ENCODE measurements around the gene WWC2.

The WWC2 gene

DNA sequence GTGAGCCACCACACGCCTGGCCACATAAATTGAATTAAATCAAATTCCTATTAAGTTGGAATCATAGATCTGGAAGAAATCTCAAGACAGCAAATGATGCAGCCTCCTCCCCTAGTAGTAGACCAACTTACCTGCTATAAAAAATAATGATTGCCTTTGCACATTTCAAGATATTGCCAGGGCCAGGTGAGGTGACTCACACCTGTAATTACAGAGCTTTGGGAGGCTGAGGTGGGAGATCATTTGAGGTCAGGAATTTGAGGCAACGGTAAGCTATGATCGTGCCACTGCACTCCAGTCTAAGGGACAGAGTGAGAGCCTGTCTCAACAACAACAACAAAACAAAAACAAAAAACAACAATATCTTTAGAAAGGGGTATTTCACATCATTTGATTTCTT is 17.0 kb upstream of the WWC2 start:
- no peak for TF ChIP-seq CTCF (IDR thresholded peaks at IDR 0.05; ENCODE audit: low read depth, low read length)
- TF ChIP-seq EZH2phosphoT487 (IDR thresholded peaks at IDR 0.05; ENCODE audit: low read depth), result no peak
- H3K4me1 ChIP-seq (ENCODE audit: low read length), result no peaks in the 10 kb centered on the region
- no peak overlapping the region for H2AFZ ChIP-seq (ENCODE audit: low read depth, low read length)
- H3K9ac ChIP-seq (ENCODE audit: low read length), result no peak overlapping the region
- H3K27me3 ChIP-seq (ENCODE audit: low read depth, low read length), result no peaks in the 10 kb centered on the region
- no peaks in the 10 kb centered on the region for H4K20me1 ChIP-seq (ENCODE audit: insufficient read depth, low read length)
- H3K27ac ChIP-seq (ENCODE audit: low read length), result no peak overlapping the region
- no peaks in the 10 kb centered on the region for H3K9me3 ChIP-seq (ENCODE audit: insufficient read depth, low read length)
- H3K36me3 ChIP-seq (replicated peaks; ENCODE audit: low read depth, low read length), result no peaks in the 10 kb centered on the region
- no peak overlapping the region for H3K4me3 ChIP-seq (ENCODE audit: low read length)
- H3K4me2 ChIP-seq (ENCODE audit: low read length), result no peak overlapping the region
- H3K79me2 ChIP-seq (ENCODE audit: low read length), result no peaks in the 10 kb centered on the region

DNA sequence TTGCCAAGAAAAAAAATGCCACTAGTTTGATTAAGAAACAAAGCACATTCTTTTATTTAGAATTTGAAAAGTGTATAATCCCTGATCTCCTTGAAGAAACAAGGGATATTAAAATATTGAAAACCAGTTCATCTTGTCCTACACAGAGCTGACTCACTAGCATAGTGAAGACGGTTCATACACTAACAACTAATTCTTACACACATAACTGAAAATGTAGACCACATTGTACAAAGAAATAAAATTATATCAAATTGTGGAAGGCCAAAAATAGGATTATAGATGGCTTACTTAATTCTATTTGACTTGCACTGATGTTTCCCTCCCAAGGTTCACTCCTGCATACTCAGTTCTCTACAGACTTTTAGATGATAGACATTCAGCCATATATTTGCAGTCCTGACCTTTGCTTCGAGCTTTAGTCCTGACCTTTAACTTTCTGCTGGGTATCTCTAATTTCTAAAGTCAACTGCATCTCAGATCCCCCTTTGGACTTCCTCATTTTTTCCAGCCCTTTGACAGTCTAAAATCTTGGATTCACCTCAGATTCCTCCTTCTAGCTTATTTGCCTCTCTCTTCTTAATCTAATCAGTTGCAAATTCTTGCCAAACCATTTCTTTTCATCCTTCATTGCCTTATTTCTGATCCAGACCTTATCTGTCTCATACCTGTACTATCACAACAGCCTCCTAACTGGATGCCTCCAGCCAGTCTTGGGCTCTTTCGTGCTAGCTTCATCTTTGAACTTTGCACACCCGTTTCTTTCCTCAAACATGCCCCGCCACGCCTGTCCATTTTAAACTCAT is 4.5 kb upstream of the WWC2 start:
- no peak overlapping the region for H3K4me2 ChIP-seq (ENCODE audit: low read length)
- no peaks in the 10 kb centered on the region for H4K20me1 ChIP-seq (ENCODE audit: insufficient read depth, low read length)

DNA sequence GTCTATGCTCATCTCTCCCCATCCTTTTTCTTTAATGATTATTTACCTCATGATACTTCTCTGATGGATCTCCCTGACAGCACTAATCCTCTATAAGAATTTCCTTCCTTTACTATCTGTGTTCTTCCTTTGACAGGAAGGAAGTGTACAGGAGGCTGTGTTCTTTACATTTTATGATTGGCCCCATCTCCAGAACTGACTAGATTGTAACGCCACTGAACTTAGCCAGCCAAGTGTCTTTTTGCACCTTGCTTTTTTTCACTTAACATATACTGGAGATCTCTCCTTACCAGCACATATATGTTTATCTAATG is 3.9 kb upstream of the WWC2 start:
- H3K79me2 ChIP-seq (ENCODE audit: low read length), result no peaks in the 10 kb centered on the region
- no peaks in the 10 kb centered on the region for H4K20me1 ChIP-seq (ENCODE audit: insufficient read depth, low read length)
- H3K4me2 ChIP-seq (ENCODE audit: low read length), result no peak overlapping the region
- no peaks in the 10 kb centered on the region for H3K36me3 ChIP-seq (replicated peaks; ENCODE audit: low read depth, low read length)
- no peak overlapping the region for H3K27ac ChIP-seq (ENCODE audit: low read length)
- TF ChIP-seq CTCF (IDR thresholded peaks at IDR 0.05; ENCODE audit: low read depth, low read length) (no peak), EZH2phosphoT487 (IDR thresholded peaks at IDR 0.05; ENCODE audit: low read depth) (no peak)
- H3K9me3 ChIP-seq (ENCODE audit: insufficient read depth, low read length), result peaks cover under 1% of the 10 kb centered on the region; the same call in 1 of the 2 replicates
- no peak overlapping the region for H3K4me3 ChIP-seq (ENCODE audit: low read length)
- H3K4me1 ChIP-seq (ENCODE audit: low read length), result peaks cover 11% of the 10 kb centered on the region
- H3K9ac ChIP-seq (ENCODE audit: low read length), result no peak overlapping the region
- no peaks in the 10 kb centered on the region for H3K27me3 ChIP-seq (ENCODE audit: low read depth, low read length)
- H2AFZ ChIP-seq (ENCODE audit: low read depth, low read length), result no peak overlapping the region

More for the DNA sequence above, 4.5 kb upstream of the WWC2 start:
- Histone ChIP-seq H2AFZ (ENCODE audit: low read depth, low read length) (no peak overlapping the region), H3K27me3 (ENCODE audit: low read depth, low read length) (no peaks in the 10 kb centered on the region), H3K36me3 (replicated peaks; ENCODE audit: low read depth, low read length) (no peaks in the 10 kb centered on the region), H3K9ac (ENCODE audit: low read length) (no peak overlapping the region), H3K4me3 (ENCODE audit: low read length) (no peak overlapping the region), H3K27ac (ENCODE audit: low read length) (no peak overlapping the region), H3K4me1 (ENCODE audit: low read length) (peaks cover 11% of the 10 kb centered on the region), H3K9me3 (ENCODE audit: insufficient read depth, low read length) (peaks cover 5% of the 10 kb centered on the region; the same call in 1 of the 2 replicates), H3K79me2 (ENCODE audit: low read length) (no peaks in the 10 kb centered on the region)
- TF ChIP-seq EZH2phosphoT487 (IDR thresholded peaks at IDR 0.05; ENCODE audit: low read depth), result no peak
- TF ChIP-seq CTCF (IDR thresholded peaks at IDR 0.05; ENCODE audit: low read depth, low read length), result no peak

GRCh38 chr4:183096276-183096965 is 2.6 kb upstream of the WWC2 start:
- Histone ChIP-seq H4K20me1 (ENCODE audit: insufficient read depth, low read length) (no peaks in the 10 kb centered on the region), H3K4me2 (ENCODE audit: low read length) (no peak overlapping the region), H3K9ac (ENCODE audit: low read length) (no peak overlapping the region), H3K4me1 (ENCODE audit: low read length) (peaks cover 19% of the 10 kb centered on the region), H3K79me2 (ENCODE audit: low read length) (no peaks in the 10 kb centered on the region), H3K27me3 (ENCODE audit: low read depth, low read length) (no peaks in the 10 kb centered on the region), H3K9me3 (ENCODE audit: insufficient read depth, low read length) (no peaks in the 10 kb centered on the region), H3K36me3 (replicated peaks; ENCODE audit: low read depth, low read length) (no peaks in the 10 kb centered on the region), H2AFZ (ENCODE audit: low read depth, low read length) (no peak overlapping the region), H3K27ac (ENCODE audit: low read length) (no peak overlapping the region), H3K4me3 (ENCODE audit: low read length) (no peak overlapping the region)
- TF ChIP-seq CTCF (IDR thresholded peaks at IDR 0.05; ENCODE audit: low read depth, low read length) (no peak), EZH2phosphoT487 (IDR thresholded peaks at IDR 0.05; ENCODE audit: low read depth) (no peak)
